ENCODE results near the gene ZSWIM5.

- TF ChIP-seq CTCF (IDR thresholded peaks at IDR 0.05) (peak; percentile 81 to 93 (median 87)), POLR2A (IDR thresholded peaks at IDR 0.05) (no peak)
These were observed 191.9 kb downstream of the ZSWIM5 start for GRCh38 chr1:45014321-45015028.
